ENCODE data around the gene CELF2. TPM values are rescaled to one million over a fixed set of nuclear protein-coding genes. Genes with fewer than 3 reads are reported as not detected.

Gene CELF2
- total RNA-seq, 1 donor from 2014 or later = 31.6 TPM

DNA sequence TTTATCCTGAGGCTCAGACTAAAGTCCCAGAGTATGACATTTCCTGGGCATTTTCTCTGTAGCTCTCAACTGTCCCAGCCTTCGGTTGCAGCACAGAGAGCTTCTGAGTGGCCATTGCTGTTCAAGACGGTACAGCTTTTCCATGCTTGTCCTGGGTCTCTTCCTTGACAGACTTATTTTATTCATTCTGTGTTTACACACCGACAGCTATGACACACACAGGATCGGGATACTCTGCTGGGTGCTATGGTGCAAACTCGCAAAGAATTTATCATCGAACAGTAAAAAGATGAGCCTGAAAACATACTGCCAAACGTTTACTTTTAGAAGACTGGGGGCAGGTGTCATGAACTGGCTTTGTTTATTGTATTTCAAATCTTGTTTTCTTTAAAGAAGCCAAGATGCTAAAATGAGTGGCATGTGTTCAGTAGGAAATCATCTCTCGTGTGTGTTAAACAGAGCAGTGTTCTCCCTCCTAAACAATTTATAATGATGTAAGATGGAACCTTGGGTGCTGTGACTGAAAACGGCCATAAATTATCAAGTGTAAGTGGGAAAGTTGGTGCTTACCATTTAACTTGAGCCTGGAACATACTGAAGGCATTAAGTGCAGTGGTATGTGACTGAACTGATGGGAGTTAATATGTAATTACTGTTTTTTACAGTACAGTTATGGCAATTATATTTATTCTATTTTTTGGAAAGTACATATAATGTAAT is 120.8 kb downstream of the CELF2 start:
- no peak for DNase-seq (ENCODE audit: low spot score)
- H3K79me2 ChIP-seq (ENCODE audit: low read depth) = no peaks in the 10 kb centered on the region
- TF ChIP-seq CTCF (IDR thresholded peaks at IDR 0.05) (no peak), EZH2 (IDR thresholded peaks at IDR 0.05) (no peak), EZH2phosphoT487 (IDR thresholded peaks at IDR 0.05) (no peak)
- H3K4me1 ChIP-seq = peaks cover 14% of the 10 kb centered on the region
- H3K27ac ChIP-seq = no peak overlapping the region
- peaks cover 4% of the 10 kb centered on the region for H3K36me3 Mint-ChIP-seq
- H3K4me3 ChIP-seq = no peak overlapping the region
- no peaks in the 10 kb centered on the region for H3K27me3 Mint-ChIP-seq (ENCODE audit: insufficient read depth, low read depth)
- H3K4me1 Mint-ChIP-seq = peaks cover 13% of the 10 kb centered on the region
- no peaks in the 10 kb centered on the region for H3K9me3 ChIP-seq (ENCODE audit: low read depth)
- H3K4me2 ChIP-seq = no peak overlapping the region
- H3K27ac Mint-ChIP-seq = no peak overlapping the region
- no peaks in the 10 kb centered on the region for H3K9me3 Mint-ChIP-seq
- H3K9ac ChIP-seq = no peak overlapping the region
- H3K27me3 ChIP-seq = no peaks in the 10 kb centered on the region
- no peaks in the 10 kb centered on the region for H3K36me3 ChIP-seq
- peaks cover 2% of the 10 kb centered on the region for H4K20me1 ChIP-seq (ENCODE audit: low read depth)
- peaks cover 10% of the 10 kb centered on the region for H3F3A ChIP-seq (ENCODE audit: low read depth)
- H3K4me3 Mint-ChIP-seq = no peak overlapping the region
- H2AFZ ChIP-seq (replicated peaks) = no peak overlapping the region

DNA sequence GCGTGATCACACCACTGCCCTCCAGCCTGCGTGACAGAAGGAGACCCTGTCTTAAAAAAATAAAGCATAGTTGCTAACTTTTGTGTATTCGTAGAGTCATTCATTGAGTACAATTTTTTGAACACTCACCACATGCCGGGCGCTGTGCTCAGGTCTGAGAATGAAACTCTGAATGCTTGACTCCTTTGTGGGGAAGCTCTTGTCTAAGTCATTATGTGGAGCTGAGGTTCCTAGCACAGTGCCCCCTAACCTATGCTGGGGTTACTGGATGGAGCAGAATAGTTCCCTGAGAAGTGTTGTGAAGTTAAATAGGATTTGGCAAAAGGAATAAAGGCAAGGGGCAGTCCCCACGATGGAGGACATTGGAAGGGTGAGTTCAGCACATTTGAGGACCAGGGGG is 123.3 kb downstream of the CELF2 start:
- Histone ChIP-seq H3K9ac (no peak overlapping the region), H3K27me3 (no peaks in the 10 kb centered on the region), H2AFZ (replicated peaks) (no peak overlapping the region), H3F3A (ENCODE audit: low read depth) (no peaks in the 10 kb centered on the region), H3K4me1 (peaks cover 7% of the 10 kb centered on the region), H4K20me1 (ENCODE audit: low read depth) (no peaks in the 10 kb centered on the region), H3K9me3 (ENCODE audit: low read depth) (no peaks in the 10 kb centered on the region), H3K27ac (no peak overlapping the region), H3K79me2 (ENCODE audit: low read depth) (no peaks in the 10 kb centered on the region), H3K4me2 (no peak overlapping the region), H3K36me3 (no peaks in the 10 kb centered on the region), H3K4me3 (no peak overlapping the region)
- peaks cover 4% of the 10 kb centered on the region for H3K36me3 Mint-ChIP-seq
- no peak overlapping the region for H3K4me3 Mint-ChIP-seq
- H3K9me3 Mint-ChIP-seq = no peaks in the 10 kb centered on the region
- no peak for DNase-seq (ENCODE audit: low spot score)
- no peak for TF ChIP-seq EZH2 (IDR thresholded peaks at IDR 0.05)
- TF ChIP-seq CTCF (IDR thresholded peaks at IDR 0.05) = no peak
- no peak for TF ChIP-seq EZH2phosphoT487 (IDR thresholded peaks at IDR 0.05)
- H3K27ac Mint-ChIP-seq = no peak overlapping the region
- H3K27me3 Mint-ChIP-seq (ENCODE audit: insufficient read depth, low read depth) = no peaks in the 10 kb centered on the region
- H3K4me1 Mint-ChIP-seq = peaks cover 9% of the 10 kb centered on the region

DNA sequence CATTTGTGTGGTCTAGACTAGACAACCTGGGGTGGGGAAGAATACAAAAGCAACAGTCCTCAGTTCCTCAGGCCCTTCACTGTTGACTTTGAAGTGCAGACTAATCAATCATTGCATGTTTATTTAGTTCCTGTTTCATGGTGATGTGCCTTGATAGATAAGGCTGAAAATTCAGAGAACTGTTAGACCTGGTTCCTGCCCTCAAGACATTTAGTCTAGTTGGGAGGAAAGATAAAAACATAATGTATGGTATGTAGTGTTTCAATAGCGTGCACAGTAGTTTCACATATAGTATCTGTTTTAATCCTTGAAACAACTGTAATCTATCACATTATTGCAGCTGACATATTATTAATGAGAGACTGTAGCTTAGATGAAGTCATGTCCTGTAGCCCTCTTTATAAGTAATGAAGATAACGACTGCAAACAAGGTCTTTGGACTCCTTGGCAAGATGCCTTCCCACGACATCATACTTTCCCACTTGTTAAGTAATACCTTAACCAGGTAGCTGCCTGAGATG is 124.0 kb downstream of the CELF2 start:
- H3K27me3 ChIP-seq = no peaks in the 10 kb centered on the region
- no peak overlapping the region for H3K27ac ChIP-seq
- H3K9me3 Mint-ChIP-seq = no peaks in the 10 kb centered on the region
- H3K4me1 Mint-ChIP-seq = peaks cover 14% of the 10 kb centered on the region
- no peak overlapping the region for H3K4me3 Mint-ChIP-seq
- peaks cover 7% of the 10 kb centered on the region for H3K4me1 ChIP-seq
- no peak overlapping the region for H3K4me3 ChIP-seq
- H3K27ac Mint-ChIP-seq = no peak overlapping the region
- DNase-seq (ENCODE audit: low spot score) = no peak
- H3K4me2 ChIP-seq = no peak overlapping the region
- no peak overlapping the region for H3K9ac ChIP-seq
- H3F3A ChIP-seq (ENCODE audit: low read depth) = no peaks in the 10 kb centered on the region
- H4K20me1 ChIP-seq (ENCODE audit: low read depth) = no peaks in the 10 kb centered on the region
- no peaks in the 10 kb centered on the region for H3K79me2 ChIP-seq (ENCODE audit: low read depth)
- H3K36me3 ChIP-seq = no peaks in the 10 kb centered on the region
- no peak overlapping the region for H2AFZ ChIP-seq (replicated peaks)
- no peaks in the 10 kb centered on the region for H3K9me3 ChIP-seq (ENCODE audit: low read depth)
- no peaks in the 10 kb centered on the region for H3K27me3 Mint-ChIP-seq (ENCODE audit: insufficient read depth, low read depth)
- TF ChIP-seq EZH2 (IDR thresholded peaks at IDR 0.05) (no peak), CTCF (IDR thresholded peaks at IDR 0.05) (no peak), EZH2phosphoT487 (IDR thresholded peaks at IDR 0.05) (no peak)
- peaks cover 4% of the 10 kb centered on the region for H3K36me3 Mint-ChIP-seq
